H1 (cell line): ENCODE results near the gene CLTCL1. TPM values are rescaled to one million over a fixed set of nuclear protein-coding genes. Genes with fewer than 3 reads are reported as not detected.
A peak's percentile ranks its signal among the peaks of the same experiment; 100 is the strongest.
"Not testable (repeated sequence)": the region's sequence is repeated elsewhere in the genome, so short reads cannot be mapped to it uniquely, and the experiment has no call there.

ENCODE experiments used
- CTCF ChIA-PET: fragments of 300-600 bp; sonication (Branson Sonifier 250); formaldehyde crosslinking; loops from one replicate; lab custom pipeline; 2021; ENCODE audit not compliant: partially characterized antibody; lab: Charles Lee
- POLR2A ChIA-PET: fragments of 300-600 bp; sonication (Branson Sonifier 250); formaldehyde crosslinking; loops from one replicate; lab custom pipeline; 2021; ENCODE audit warnings: inconsistent platforms; ENCODE audit not compliant: partially characterized antibody; lab: Charles Lee
- DNase-seq, 2 experiments: peaks; one replicate each; pipeline versions ENCODE4 v3.0.0 to v3.0.0-alpha.2; 2010 to 2022; ENCODE audit warnings: low spot score in 2 of 2, low read depth in 1 of 2, mixed read lengths in 1 of 2
- FAIRE-seq: peaks from 2 replicates; lab custom pipeline; 2011; peaks lifted over from hg19 to GRCh38; lab: Jason Lieb, UNC
- H2AFZ ChIP-seq: 2 replicates; pipeline ENCODE4 v1.8.1; 2012; ENCODE audit warnings: low read length, inconsistent platforms
- H2AK5ac ChIP-seq: 2 replicates; pipeline ENCODE4 v1.6.1; 2013; ENCODE audit warnings: low read depth, low read length
- H2BK120ac ChIP-seq: replicated peaks from 2 replicates; pipeline ENCODE3; 2013; ENCODE audit warnings: low read depth, low read length, inconsistent platforms
- H2BK12ac ChIP-seq: 2 replicates; pipeline ENCODE4 v1.6.1; 2013; ENCODE audit warnings: low read depth, low read length
- H2BK15ac ChIP-seq: 2 replicates; pipeline ENCODE4 v1.6.1; 2013; ENCODE audit warnings: low read length
- H2BK20ac ChIP-seq: 2 replicates; pipeline ENCODE4 v1.6.1; 2013; ENCODE audit warnings: low read length
- H2BK5ac ChIP-seq: 2 replicates; pipeline ENCODE4 v1.6.1; 2013; ENCODE audit warnings: low read depth, low read length
- H3K14ac ChIP-seq: 2 replicates; pipeline ENCODE4 v1.6.1; 2013; ENCODE audit warnings: inconsistent platforms; ENCODE audit not compliant: insufficient read length
- H3K18ac ChIP-seq: 2 replicates; pipeline ENCODE4 v1.6.1; 2013; ENCODE audit warnings: low read length; ENCODE audit errors: extremely low read depth
- H3K23ac ChIP-seq: 2 replicates; pipeline ENCODE4 v1.6.1; 2013; ENCODE audit warnings: inconsistent platforms; ENCODE audit not compliant: insufficient read length
- H3K23me2 ChIP-seq: 2 replicates; pipeline ENCODE4 v1.6.1; 2013; ENCODE audit warnings: low read depth, low read length
- H3K27ac ChIP-seq: 2 replicates; pipeline ENCODE4 v1.6.1; 2011; ENCODE audit warnings: low read depth, low read length, inconsistent platforms
- H3K27me3 ChIP-seq, 4 experiments: replicated peaks in 1 of 4; 1 replicate in 1 of 4; 2 replicates in 3 of 4; pipeline versions ENCODE4 v1.6.1 to v1.8.1; 2011 to 2013; ENCODE audit warnings: low read length in 3 of 4, mild to moderate bottlenecking in 3 of 4, inconsistent platforms in 2 of 4, mixed read lengths in 2 of 4, moderate library complexity in 1 of 4; ENCODE audit not compliant: control insufficient read depth in 3 of 4, insufficient read depth in 3 of 4; ENCODE audit errors: extremely low read depth in 1 of 4
- H3K36me3 ChIP-seq, 4 experiments: 2 replicates each; pipeline versions ENCODE4 v1.6.1 to v1.8.1; 2011 to 2013; ENCODE audit warnings: mild to moderate bottlenecking in 4 of 4, low read length in 3 of 4, moderate library complexity in 2 of 4, control low read depth in 1 of 4, inconsistent platforms in 1 of 4; ENCODE audit not compliant: insufficient read depth in 4 of 4, control insufficient read depth in 2 of 4
- H3K4ac ChIP-seq: replicated peaks from 2 replicates; pipeline ENCODE3; 2013; ENCODE audit warnings: low read length, low read depth, mixed read lengths, inconsistent platforms; ENCODE audit not compliant: insufficient read length
- H3K4me1 ChIP-seq, 4 experiments: replicated peaks in 1 of 4; 1 replicate in 1 of 4; 2 replicates in 3 of 4; pipeline versions ENCODE4 v1.6.1 to v1.8.1; 2011 to 2013; ENCODE audit warnings: low read length in 3 of 4, inconsistent platforms in 2 of 4, mixed read lengths in 1 of 4; ENCODE audit not compliant: insufficient read depth in 4 of 4, control insufficient read depth in 3 of 4
- H3K4me2 ChIP-seq, 2 experiments: 2 replicates each; pipeline versions ENCODE4 v1.6.1 to v1.8.1; 2011 to 2013; ENCODE audit warnings: low read depth in 2 of 2, low read length in 2 of 2, control low read depth in 1 of 2, inconsistent platforms in 1 of 2, mild to moderate bottlenecking in 1 of 2; ENCODE audit not compliant: insufficient read depth in 1 of 2
- H3K4me3 ChIP-seq, 4 experiments: fragments of 200-600, 300-600 bp in 1 of 4; sonication (generic), shearing (Covaris generic), sonication (Bioruptor Twin) in 1 of 4; 2 replicates each; pipeline versions ENCODE4 v1.5.1 to v1.8.1; 2011 to 2016; ENCODE audit warnings: low read length in 4 of 4, low read depth in 3 of 4, control low read depth in 2 of 4, inconsistent platforms in 2 of 4, mild to moderate bottlenecking in 2 of 4, mixed read lengths in 1 of 4, moderate library complexity in 1 of 4; ENCODE audit not compliant: insufficient read depth in 2 of 4; ENCODE audit errors: extremely low read depth in 1 of 4
- H3K56ac ChIP-seq: replicated peaks from 2 replicates; pipeline ENCODE3; 2013; ENCODE audit warnings: low read depth, mild to moderate bottlenecking, mixed read lengths, low read length, inconsistent platforms; ENCODE audit not compliant: insufficient read length
- H3K79me1 ChIP-seq: 2 replicates; pipeline ENCODE4 v1.6.1; 2013; ENCODE audit warnings: low read depth, low read length, control low read depth
- H3K79me2 ChIP-seq, 2 experiments: 2 replicates each; pipeline versions ENCODE4 v1.6.1 to v1.8.1; 2012 to 2013; ENCODE audit warnings: low read length in 2 of 2, mild to moderate bottlenecking in 2 of 2, inconsistent platforms in 1 of 2; ENCODE audit not compliant: insufficient read depth in 2 of 2, control insufficient read depth in 1 of 2
- H3K9ac ChIP-seq, 4 experiments: replicated peaks in 1 of 4; 1 replicate in 1 of 4; 2 replicates in 3 of 4; pipeline versions ENCODE4 v1.6.1 to v1.8.1; 2011 to 2013; ENCODE audit warnings: low read depth in 3 of 4, low read length in 3 of 4, control low read depth in 2 of 4, mild to moderate bottlenecking in 2 of 4, moderate library complexity in 2 of 4, inconsistent platforms in 1 of 4; ENCODE audit errors: extremely low read depth in 1 of 4
- H3K9me3 ChIP-seq, 2 experiments: 2 replicates each; pipeline versions ENCODE4 v1.6.1 to v1.8.1; 2012 to 2013; ENCODE audit warnings: mild to moderate bottlenecking in 2 of 2, moderate library complexity in 2 of 2, control low read depth in 1 of 2, inconsistent platforms in 1 of 2, low read depth in 1 of 2, low read length in 1 of 2, mixed read lengths in 1 of 2; ENCODE audit not compliant: insufficient read depth in 2 of 2
- H4K20me1 ChIP-seq, 2 experiments: replicated peaks in 1 of 2; 2 replicates each; pipeline versions ENCODE3 to v1.8.1; 2011 to 2013; ENCODE audit warnings: inconsistent platforms in 2 of 2, low read length in 2 of 2, mild to moderate bottlenecking in 1 of 2; ENCODE audit not compliant: insufficient read depth in 2 of 2, control insufficient read depth in 1 of 2
- H4K5ac ChIP-seq: 2 replicates; pipeline ENCODE4 v1.6.1; 2013; ENCODE audit warnings: low read length, low read depth, mixed read lengths, inconsistent platforms; ENCODE audit not compliant: insufficient read length
- H4K8ac ChIP-seq: 2 replicates; pipeline ENCODE4 v1.8.0; 2013; ENCODE audit warnings: mild to moderate bottlenecking, moderate library complexity, low read length, inconsistent platforms; ENCODE audit not compliant: insufficient read depth; ENCODE audit errors: extremely low read depth
- H4K91ac ChIP-seq: replicated peaks from 2 replicates; pipeline ENCODE3; 2013; ENCODE audit warnings: low read length, mixed read lengths, inconsistent platforms; ENCODE audit not compliant: insufficient read length
- HDAC2 ChIP-seq, 2 experiments: fragments of 300-600 bp in 1 of 2; sonication (generic) in 1 of 2; IDR thresholded peaks; 2 replicates each; pipeline ENCODE4 v1.6.1; 2011 to 2012; ENCODE audit warnings: low read depth in 2 of 2, low read length in 2 of 2, mild to moderate bottlenecking in 2 of 2, moderate library complexity in 2 of 2, borderline replicate concordance in 1 of 2, inconsistent platforms in 1 of 2
- HDAC6 ChIP-seq: IDR thresholded peaks from one replicate; pipeline ENCODE4 v1.7.1; 2012; ENCODE audit warnings: low read depth, mild to moderate bottlenecking, inconsistent platforms, low read length, moderate library complexity
- JUND ChIP-seq: IDR thresholded peaks from 2 replicates; pipeline ENCODE4 v1.6.1; 2011; ENCODE audit warnings: mild to moderate bottlenecking, improper control_type of control experiment, low read length
- POLR2AphosphoS5 ChIP-seq: IDR thresholded peaks from 2 replicates; pipeline ENCODE4 v1.6.1; 2011; ENCODE audit warnings: low read depth, low read length
- TAF7 ChIP-seq: optimal IDR thresholded peaks from 2 replicates; pipeline ENCODE3; 2011; ENCODE audit warnings: low read depth, mild to moderate bottlenecking, inconsistent platforms, low read length, moderate library complexity, borderline replicate concordance
- WGBS, 2 experiments: shearing (Covaris generic) in 1 of 2; methylation state at CpG; one replicate each; pipeline versions ENCODE4 v1.1.6 to v1.1.7; 2013 to 2015; ENCODE audit warnings: low lambda C conversion rate in 2 of 2, mixed read lengths in 2 of 2, inconsistent platforms in 1 of 2, low coverage in 1 of 2, missing lambda C conversion rate in 1 of 2; ENCODE audit not compliant: insufficient replicate concordance in 2 of 2, insufficient coverage in 1 of 2, insufficient read length in 1 of 2; ENCODE audit errors: extremely low coverage in 1 of 2, missing lambda C conversion rate in 1 of 2; 5-methylcytosine and 5-hydroxymethylcytosine counted together
- polyA plus RNA-seq, 7 experiments: library from polyadenylated mRNA; depleted of rRNA in 3 of 7; stranded (reverse) in 5 of 7; unstranded in 2 of 7; fragments of >200 nt in 5 of 7; fragments of 200-250 nt in 2 of 7; gene quantifications; 1 replicate in 5 of 7; 2 replicates in 1 of 7; 4 replicates in 1 of 7; pipeline versions ENCODE4 v1.2.1 to v1.2.3, GENCODE V29; 2011 to 2013; ENCODE audit warnings: missing spikeins in 2 of 7, mixed read lengths in 2 of 7
- total RNA-seq: library from RNA; stranded (reverse); fragmentation: NEBNext Ultra II Directional; extraction: Animal tissue kit (Norgen Biotek cat#: 25700); gene quantifications from 2 replicates; pipeline ENCODE4 v1.2.1, GENCODE V29; 2021

Gene CLTCL1
- total and polyA plus RNA-seq, 2 of the 8 experiments (the other 6 are each of a cell fraction or from before 2014, with no cell fraction given): 12.4 to 17.0 TPM

- TF ChIP-seq HDAC2 (IDR thresholded peaks at IDR 0.05; ENCODE audit: borderline replicate concordance in 1 of 2, low read depth in 2 of 2, low read length in 2 of 2) (no peak), HDAC6 (no peak), JUND (no peak), TAF7 (no peak), POLR2AphosphoS5 (no peak)
- TF ChIP-seq, all 59 proteins: peak for 0
These were observed 87.7 kb downstream of the CLTCL1 start (continued) for GRCh38 chr22:19203834-19204233.

- H3K36me3 ChIP-seq, H2BK20ac ChIP-seq, H3K27me3 ChIP-seq, H2BK15ac ChIP-seq, H3K79me1 ChIP-seq, H3K23me2 ChIP-seq, H3K18ac ChIP-seq, H3K23ac ChIP-seq, H3K27ac ChIP-seq, H4K5ac ChIP-seq, DNase-seq, H2BK5ac ChIP-seq, H2BK120ac ChIP-seq, H3K4me3 ChIP-seq, H3K56ac ChIP-seq, H4K8ac ChIP-seq, H4K20me1 ChIP-seq, FAIRE-seq, H2BK12ac ChIP-seq, H3K9ac ChIP-seq, H3K4me1 ChIP-seq, H3K79me2 ChIP-seq, H3K4me2 ChIP-seq, H3K4ac ChIP-seq, H2AFZ ChIP-seq, H3K9me3 ChIP-seq, H4K91ac ChIP-seq, H3K14ac ChIP-seq: not testable (repeated sequence)
- whole genome bisulfite sequencing, 2 experiments: 81% methylated on average over 3 of the region's 3 CpGs; no CpG with 5 or more reads in 1 of the 2 experiments
- peak overlapping the region; percentile 56; the same call in 1 of the 2 replicates for H2AK5ac ChIP-seq
- ChIA-PET POLR2A (interaction anchor here (1.1 kb wide), 1 partner anchor 18 kb away, joined by 3 read pairs; no protein-coding TSS in a partner anchor), CTCF (interaction anchor here (1.3 kb wide), 1 partner anchor 16 kb away, joined by 3 read pairs; no protein-coding TSS in a partner anchor)
These were observed 88.7 kb downstream of the CLTCL1 start for GRCh38 chr22:19202799-19203186.
